H1 (cell line): ENCODE measurements around the gene ARMH3. TPM values are rescaled to one million over a fixed set of nuclear protein-coding genes. Genes with fewer than 3 reads are reported as not detected.

Experiments used
- CEBPB ChIP-seq: IDR thresholded peaks from 2 replicates; pipeline ENCODE4 v1.6.1; 2012; ENCODE audit warnings: low read depth, low read length
- CREB1 ChIP-seq: IDR thresholded peaks from 2 replicates; pipeline ENCODE4 v1.6.1; 2012; ENCODE audit warnings: inconsistent platforms
- GABPA ChIP-seq: IDR thresholded peaks from 2 replicates; pipeline ENCODE4 v1.6.1; 2011; ENCODE audit warnings: mild to moderate bottlenecking, low read length, moderate library complexity, borderline replicate concordance; ENCODE audit not compliant: insufficient read depth
- HDAC2 ChIP-seq, 2 experiments: fragments of 300-600 bp in 1 of 2; sonication (generic) in 1 of 2; IDR thresholded peaks; 2 replicates each; pipeline ENCODE4 v1.6.1; 2011 to 2012; ENCODE audit warnings: low read depth in 2 of 2, low read length in 2 of 2, mild to moderate bottlenecking in 2 of 2, moderate library complexity in 2 of 2, borderline replicate concordance in 1 of 2, inconsistent platforms in 1 of 2
- KDM5A ChIP-seq: fragments of 200-600 bp; IDR thresholded peaks from 2 replicates; pipeline ENCODE4 v1.7.1; 2012; ENCODE audit warnings: mild to moderate bottlenecking, low read length, inconsistent platforms, mixed read lengths
- NANOG ChIP-seq: IDR thresholded peaks from 2 replicates; pipeline ENCODE4 v1.6.1; 2011; ENCODE audit warnings: low read length, low read depth, mild to moderate bottlenecking, inconsistent platforms; ENCODE audit not compliant: insufficient read depth, poor library complexity, severe bottlenecking
- RAD21 ChIP-seq, 2 experiments: IDR thresholded peaks in 1 of 2; conservative IDR thresholded peaks in 1 of 2; 2 replicates each; pipeline ENCODE4 v1.6.1; 2011; ENCODE audit warnings: low read depth in 2 of 2, low read length in 2 of 2, improper control_type of control experiment in 1 of 2, inconsistent platforms in 1 of 2, mild to moderate bottlenecking in 1 of 2, moderate library complexity in 1 of 2
- SIN3A ChIP-seq, 2 experiments: IDR thresholded peaks in 1 of 2; conservative IDR thresholded peaks in 1 of 2; 2 replicates each; pipeline ENCODE4 v1.6.1; 2011 to 2012; ENCODE audit warnings: low read length in 2 of 2, improper control_type of control experiment in 1 of 2, low read depth in 1 of 2, mild to moderate bottlenecking in 1 of 2
- SIX5 ChIP-seq: IDR thresholded peaks from 2 replicates; pipeline ENCODE4 v1.6.1; 2011; ENCODE audit warnings: mild to moderate bottlenecking, low read depth, low read length
- polyA plus RNA-seq, 7 experiments: library from polyadenylated mRNA; depleted of rRNA in 3 of 7; stranded (reverse) in 5 of 7; unstranded in 2 of 7; fragments of >200 nt in 5 of 7; fragments of 200-250 nt in 2 of 7; gene quantifications; 1 replicate in 5 of 7; 2 replicates in 1 of 7; 4 replicates in 1 of 7; pipeline versions ENCODE4 v1.2.1 to v1.2.3, GENCODE V29; 2011 to 2013; ENCODE audit warnings: missing spikeins in 2 of 7, mixed read lengths in 2 of 7
- total RNA-seq: library from RNA; stranded (reverse); fragmentation: NEBNext Ultra II Directional; extraction: Animal tissue kit (Norgen Biotek cat#: 25700); gene quantifications from 2 replicates; pipeline ENCODE4 v1.2.1, GENCODE V29; 2021
- TF ChIP-seq, protein P1 (sequence below): fragments of 300-600 bp; sonication (generic); IDR thresholded peaks from 2 replicates; pipeline ENCODE4 v1.7.1; 2012; ENCODE audit warnings: low read length, moderate library complexity, mild to moderate bottlenecking, inconsistent platforms; ENCODE audit not compliant: insufficient replicate concordance

ARMH3 gene
- total and polyA plus RNA-seq, 2 of the 8 experiments (the other 6 are each of a cell fraction or from before 2014, with no cell fraction given) = 11.6 to 18.3 TPM

DNA sequence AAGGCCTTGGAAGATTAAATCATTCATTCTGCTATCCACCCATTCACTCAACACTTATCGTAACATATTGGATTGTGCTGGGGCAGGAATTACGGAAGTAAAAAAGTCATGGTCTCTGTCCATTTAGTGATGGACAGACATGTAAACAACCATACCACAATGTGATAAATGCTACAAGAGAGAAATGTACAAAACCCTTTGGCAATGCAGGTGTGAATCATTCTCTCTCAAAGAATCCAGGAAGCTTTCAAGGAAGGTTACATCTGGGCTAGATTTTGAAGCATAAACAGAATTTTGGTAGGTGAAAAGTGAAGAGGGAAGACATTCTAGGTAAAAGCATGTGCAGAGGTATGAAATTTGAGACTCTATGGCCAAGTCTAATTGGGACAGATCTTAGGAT, 150.7 kb downstream of the ARMH3 start (continued):
- TF ChIP-seq, protein P1, sequence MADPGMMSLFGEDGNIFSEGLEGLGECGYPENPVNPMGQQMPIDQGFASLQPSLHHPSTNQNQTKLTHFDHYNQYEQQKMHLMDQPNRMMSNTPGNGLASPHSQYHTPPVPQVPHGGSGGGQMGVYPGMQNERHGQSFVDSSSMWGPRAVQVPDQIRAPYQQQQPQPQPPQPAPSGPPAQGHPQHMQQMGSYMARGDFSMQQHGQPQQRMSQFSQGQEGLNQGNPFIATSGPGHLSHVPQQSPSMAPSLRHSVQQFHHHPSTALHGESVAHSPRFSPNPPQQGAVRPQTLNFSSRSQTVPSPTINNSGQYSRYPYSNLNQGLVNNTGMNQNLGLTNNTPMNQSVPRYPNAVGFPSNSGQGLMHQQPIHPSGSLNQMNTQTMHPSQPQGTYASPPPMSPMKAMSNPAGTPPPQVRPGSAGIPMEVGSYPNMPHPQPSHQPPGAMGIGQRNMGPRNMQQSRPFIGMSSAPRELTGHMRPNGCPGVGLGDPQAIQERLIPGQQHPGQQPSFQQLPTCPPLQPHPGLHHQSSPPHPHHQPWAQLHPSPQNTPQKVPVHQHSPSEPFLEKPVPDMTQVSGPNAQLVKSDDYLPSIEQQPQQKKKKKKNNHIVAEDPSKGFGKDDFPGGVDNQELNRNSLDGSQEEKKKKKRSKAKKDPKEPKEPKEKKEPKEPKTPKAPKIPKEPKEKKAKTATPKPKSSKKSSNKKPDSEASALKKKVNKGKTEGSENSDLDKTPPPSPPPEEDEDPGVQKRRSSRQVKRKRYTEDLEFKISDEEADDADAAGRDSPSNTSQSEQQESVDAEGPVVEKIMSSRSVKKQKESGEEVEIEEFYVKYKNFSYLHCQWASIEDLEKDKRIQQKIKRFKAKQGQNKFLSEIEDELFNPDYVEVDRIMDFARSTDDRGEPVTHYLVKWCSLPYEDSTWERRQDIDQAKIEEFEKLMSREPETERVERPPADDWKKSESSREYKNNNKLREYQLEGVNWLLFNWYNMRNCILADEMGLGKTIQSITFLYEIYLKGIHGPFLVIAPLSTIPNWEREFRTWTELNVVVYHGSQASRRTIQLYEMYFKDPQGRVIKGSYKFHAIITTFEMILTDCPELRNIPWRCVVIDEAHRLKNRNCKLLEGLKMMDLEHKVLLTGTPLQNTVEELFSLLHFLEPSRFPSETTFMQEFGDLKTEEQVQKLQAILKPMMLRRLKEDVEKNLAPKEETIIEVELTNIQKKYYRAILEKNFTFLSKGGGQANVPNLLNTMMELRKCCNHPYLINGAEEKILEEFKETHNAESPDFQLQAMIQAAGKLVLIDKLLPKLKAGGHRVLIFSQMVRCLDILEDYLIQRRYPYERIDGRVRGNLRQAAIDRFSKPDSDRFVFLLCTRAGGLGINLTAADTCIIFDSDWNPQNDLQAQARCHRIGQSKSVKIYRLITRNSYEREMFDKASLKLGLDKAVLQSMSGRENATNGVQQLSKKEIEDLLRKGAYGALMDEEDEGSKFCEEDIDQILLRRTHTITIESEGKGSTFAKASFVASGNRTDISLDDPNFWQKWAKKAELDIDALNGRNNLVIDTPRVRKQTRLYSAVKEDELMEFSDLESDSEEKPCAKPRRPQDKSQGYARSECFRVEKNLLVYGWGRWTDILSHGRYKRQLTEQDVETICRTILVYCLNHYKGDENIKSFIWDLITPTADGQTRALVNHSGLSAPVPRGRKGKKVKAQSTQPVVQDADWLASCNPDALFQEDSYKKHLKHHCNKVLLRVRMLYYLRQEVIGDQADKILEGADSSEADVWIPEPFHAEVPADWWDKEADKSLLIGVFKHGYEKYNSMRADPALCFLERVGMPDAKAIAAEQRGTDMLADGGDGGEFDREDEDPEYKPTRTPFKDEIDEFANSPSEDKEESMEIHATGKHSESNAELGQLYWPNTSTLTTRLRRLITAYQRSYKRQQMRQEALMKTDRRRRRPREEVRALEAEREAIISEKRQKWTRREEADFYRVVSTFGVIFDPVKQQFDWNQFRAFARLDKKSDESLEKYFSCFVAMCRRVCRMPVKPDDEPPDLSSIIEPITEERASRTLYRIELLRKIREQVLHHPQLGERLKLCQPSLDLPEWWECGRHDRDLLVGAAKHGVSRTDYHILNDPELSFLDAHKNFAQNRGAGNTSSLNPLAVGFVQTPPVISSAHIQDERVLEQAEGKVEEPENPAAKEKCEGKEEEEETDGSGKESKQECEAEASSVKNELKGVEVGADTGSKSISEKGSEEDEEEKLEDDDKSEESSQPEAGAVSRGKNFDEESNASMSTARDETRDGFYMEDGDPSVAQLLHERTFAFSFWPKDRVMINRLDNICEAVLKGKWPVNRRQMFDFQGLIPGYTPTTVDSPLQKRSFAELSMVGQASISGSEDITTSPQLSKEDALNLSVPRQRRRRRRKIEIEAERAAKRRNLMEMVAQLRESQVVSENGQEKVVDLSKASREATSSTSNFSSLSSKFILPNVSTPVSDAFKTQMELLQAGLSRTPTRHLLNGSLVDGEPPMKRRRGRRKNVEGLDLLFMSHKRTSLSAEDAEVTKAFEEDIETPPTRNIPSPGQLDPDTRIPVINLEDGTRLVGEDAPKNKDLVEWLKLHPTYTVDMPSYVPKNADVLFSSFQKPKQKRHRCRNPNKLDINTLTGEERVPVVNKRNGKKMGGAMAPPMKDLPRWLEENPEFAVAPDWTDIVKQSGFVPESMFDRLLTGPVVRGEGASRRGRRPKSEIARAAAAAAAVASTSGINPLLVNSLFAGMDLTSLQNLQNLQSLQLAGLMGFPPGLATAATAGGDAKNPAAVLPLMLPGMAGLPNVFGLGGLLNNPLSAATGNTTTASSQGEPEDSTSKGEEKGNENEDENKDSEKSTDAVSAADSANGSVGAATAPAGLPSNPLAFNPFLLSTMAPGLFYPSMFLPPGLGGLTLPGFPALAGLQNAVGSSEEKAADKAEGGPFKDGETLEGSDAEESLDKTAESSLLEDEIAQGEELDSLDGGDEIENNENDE = no peak
- no peak for TF ChIP-seq SIN3A (conservative IDR thresholded peaks at IDR 0.05 in 1 of 2, IDR thresholded peaks at IDR 0.05 in 1 of 2; ENCODE audit: low read depth in 1 of 2, low read length in 2 of 2)
- no peak for TF ChIP-seq CEBPB
- TF ChIP-seq NANOG = no peak
- TF ChIP-seq SIX5 = no peak
- no peak for TF ChIP-seq CREB1
- no peak for TF ChIP-seq HDAC2 (IDR thresholded peaks at IDR 0.05; ENCODE audit: borderline replicate concordance in 1 of 2, low read depth in 2 of 2, low read length in 2 of 2)
- TF ChIP-seq KDM5A = no peak
- no peak for TF ChIP-seq RAD21 (IDR thresholded peaks at IDR 0.05 in 1 of 2, conservative IDR thresholded peaks at IDR 0.05 in 1 of 2; ENCODE audit: low read depth in 2 of 2, low read length in 2 of 2)
- TF ChIP-seq GABPA = no peak
